Fibroblast of peridontal ligament (primary cell): ENCODE results near the gene HAAO.
"Not testable (repeated sequence)": the region's sequence is repeated elsewhere in the genome, so short reads cannot be mapped to it uniquely, and the experiment has no call there.

ENCODE experiments used
- DNase-seq: peaks from one replicate; pipeline ENCODE4 v3.0.0-alpha.2; 2010; ENCODE audit errors: extremely low read depth

Gene HAAO

GRCh38 chr2:42792583-42793333 lies at the start of gene HAAO:
Gene HAAO (minus strand): TSS chr2:42792583. CDS start chr2:42792536, 47 bp downstream.
- DNase-seq: no peak

DNA sequence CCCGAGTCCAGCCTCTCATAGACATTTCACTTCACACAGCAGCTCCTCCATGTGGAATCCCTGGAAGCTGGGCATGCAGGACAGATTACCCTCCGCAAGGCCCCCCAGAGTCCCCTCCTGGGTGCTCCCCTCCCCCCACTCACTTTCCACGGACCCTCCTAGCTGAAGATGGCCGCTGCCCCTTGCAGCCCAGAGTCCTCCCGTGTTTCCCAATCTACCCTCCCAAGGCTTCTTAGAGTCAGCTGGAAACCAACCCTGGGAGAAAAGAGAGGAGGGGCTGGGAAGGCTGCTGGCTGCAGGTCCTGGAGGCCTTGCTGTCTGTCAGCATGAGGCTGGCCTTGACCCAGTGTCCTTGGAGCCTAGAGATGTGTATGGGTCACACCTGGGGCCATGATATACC lies 49.0 kb upstream of the HAAO start:
- no peak for DNase-seq

GRCh38 chr2:42840760-42841159 lies 48.4 kb upstream of the HAAO start:
- DNase-seq: no peak

GRCh38 chr2:42839809-42840501 lies 47.6 kb upstream of the HAAO start:
- DNase-seq: no peak

GRCh38 chr2:42838133-42838532 lies 45.8 kb upstream of the HAAO start:
- no peak for DNase-seq

- DNase-seq: peak; percentile 98
Observed at GRCh38 chr2:42835577-42836371, 43.4 kb upstream of the HAAO start.

DNA sequence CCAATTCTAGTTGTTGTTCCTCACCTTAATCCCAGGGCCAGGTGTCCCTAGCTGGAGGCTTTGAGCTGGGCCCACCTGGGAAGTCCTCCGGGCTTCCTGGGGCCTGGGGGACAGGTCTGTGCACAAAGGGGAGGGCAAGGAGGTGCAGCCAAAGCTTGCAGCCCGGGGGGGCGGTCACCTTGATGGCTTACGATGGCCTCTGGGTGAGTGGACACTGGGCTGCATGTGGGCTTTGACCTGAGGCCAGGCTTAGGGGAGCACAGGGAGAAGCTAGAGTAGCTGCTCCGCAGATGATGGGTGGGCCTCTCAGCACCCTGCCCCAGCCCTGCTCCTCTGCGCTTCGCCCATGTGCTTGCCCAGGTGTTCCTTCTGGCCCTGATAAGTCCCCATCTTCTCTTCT lies 41.8 kb upstream of the HAAO start:
- no peak for DNase-seq

DNA sequence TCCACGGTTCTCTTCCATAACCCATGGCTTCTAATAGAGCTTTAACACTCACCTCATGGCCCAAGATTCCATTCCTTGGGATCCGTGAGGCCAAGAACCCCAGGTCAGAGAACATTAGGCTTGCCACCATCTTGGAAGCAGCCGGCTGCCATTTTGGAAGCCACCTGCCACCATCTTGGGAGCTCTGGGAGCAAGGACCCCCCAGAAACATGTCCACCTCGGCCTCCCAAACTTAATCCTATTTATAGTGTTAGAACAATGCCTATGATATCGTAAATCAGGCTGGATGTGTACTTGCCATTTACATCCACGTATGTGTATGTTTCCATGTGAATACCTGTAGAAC lies 39.9 kb upstream of the HAAO start:
- DNase-seq: no peak

GRCh38 chr2:42831575-42832288 lies 39.3 kb upstream of the HAAO start:
- not testable (repeated sequence) for DNase-seq

- DNase-seq: no peak
Observed at GRCh38 chr2:42830922-42831574, 38.7 kb upstream of the HAAO start.

DNA sequence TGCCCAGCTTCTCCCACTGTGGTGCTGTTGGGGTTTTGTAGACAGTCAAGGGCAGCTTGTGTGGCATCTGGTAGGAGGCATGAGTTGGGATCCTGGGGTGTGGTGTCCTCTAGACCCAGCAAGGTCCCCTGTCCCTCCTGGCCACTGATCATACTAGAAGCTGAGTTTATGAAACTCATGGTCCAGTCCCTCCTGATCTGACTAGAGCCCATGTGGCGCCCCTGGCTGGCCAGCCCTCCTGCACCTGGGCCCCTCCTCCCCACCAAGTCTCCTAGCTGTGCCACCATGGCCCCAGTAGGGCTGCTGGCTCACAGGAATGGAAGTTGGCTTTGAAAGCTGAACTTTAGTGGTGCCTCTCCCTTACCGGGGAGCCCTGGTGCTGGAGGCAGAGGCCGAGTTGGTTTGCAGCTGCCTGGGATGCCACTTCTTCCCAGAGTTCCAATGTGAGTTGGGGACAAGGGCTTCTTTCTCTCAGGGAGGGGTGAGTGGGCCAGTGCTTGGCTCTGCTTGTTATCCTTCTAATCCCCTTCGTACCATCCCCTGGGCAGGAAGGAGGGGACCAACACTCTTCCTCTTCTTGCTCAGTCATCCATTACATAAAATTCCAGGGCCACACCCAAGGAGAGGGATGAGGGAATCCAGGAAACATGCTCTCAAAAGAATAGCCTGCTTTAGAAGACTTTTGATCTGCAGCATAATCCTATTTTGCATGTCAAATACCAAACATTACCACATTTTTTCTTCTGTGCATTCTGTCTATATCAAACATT lies 37.5 kb upstream of the HAAO start:
- DNase-seq: no peak

DNA sequence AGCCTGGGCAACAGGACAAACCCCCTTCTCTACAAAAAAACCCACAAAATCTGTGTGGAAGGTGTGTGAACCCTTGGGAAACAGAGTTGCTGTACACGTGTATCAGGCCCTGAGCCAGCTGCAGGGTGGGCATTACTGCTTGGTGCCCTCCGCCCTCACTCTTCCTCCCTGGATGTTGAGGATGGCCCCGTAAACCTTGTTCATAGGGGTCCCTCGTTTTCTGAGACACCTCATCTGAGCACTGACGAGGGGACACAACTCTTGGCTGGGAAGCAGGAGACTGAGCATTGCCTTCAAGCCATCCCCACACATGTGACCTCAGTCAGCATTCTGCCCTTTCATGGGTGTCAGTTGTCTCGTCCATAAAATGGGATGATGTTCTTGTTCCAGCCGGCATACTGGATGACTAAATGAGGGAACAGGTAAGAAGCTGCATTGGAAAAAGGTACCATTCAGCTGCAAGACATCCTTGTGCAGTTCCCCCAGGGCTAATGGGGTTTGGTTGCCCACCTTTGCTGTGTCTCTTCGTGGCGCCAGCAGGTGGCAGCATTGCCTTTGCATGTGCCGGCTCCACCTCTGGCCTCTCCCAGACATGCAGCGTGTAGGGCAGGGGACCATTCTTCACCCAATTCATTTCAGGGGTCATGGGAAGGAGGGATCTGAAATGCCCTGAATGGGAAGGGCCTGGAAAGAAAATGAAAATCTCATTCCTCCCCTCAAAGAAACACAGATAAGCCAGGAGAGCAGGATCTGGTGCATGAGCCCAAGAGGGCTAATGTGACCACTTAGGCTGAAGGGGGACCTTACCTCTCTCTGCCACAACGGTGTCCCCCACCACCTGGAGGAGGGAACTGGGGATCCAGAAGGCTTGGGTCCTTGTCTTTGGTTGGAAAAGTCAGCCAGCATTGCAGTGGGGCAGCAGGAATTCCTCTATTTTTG lies 36.4 kb upstream of the HAAO start:
- peak; percentile 71 for DNase-seq

DNA sequence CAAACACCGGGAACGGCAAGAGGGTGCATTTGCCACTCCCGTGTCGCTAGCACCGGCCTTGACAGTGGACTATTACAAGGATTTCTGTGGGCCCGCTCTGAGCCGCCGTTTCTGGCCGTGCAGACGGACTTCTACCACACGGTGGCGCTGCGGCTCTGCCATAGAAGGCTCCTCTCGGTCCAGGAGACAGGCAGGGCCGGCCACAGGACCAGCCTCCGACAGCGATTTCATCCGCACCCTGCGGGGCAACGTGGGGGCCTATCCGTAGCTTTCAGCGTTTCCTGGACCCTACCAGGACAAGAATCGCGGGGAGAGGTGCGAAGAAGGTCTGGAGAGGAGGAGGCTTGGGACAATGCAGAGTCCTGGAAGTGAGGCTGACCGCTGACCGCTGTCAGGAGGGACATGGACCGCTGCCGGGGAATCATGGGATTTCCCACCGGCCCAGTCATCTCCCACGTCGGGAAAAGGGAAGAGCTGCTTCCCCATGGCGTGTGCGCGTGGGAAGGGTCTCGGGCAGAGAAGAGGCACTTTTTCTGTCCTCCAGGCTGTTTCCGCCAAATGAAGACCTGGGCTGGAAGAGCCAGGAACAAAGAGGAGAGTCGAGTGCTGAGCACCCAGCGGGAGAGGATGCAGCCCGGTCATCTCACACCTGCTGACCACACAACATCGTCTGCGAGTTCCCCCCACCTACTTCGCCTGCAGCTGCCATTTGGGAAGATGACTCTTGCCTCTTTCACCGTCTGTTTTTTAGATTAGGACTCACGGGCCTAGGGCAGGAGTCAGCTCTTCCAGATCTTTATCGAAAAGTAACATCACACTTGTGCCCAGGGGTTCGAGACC lies 35.5 kb upstream of the HAAO start:
- peak; percentile 82 for DNase-seq

- DNase-seq: no peak
Observed at GRCh38 chr2:42826231-42826630, 33.8 kb upstream of the HAAO start.

DNA sequence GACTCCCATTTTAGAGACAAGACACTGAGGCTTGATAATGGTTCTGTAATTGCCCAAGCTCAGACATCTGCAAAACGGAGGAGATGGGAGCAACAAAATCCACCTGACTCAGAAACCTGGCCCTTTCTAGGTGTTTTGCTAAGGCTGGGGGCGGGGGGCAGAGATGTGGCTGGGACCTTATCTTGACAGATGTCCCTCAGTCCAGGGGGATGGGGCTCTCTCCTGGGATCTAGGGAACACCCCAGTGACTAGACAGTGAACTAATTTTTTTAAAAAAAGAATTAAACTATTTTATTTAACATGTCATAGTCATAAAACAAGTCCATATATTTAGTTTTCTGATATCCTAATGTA lies 32.0 kb upstream of the HAAO start:
- no peak for DNase-seq

- DNase-seq: peak; percentile 31
Observed at GRCh38 chr2:42823744-42824453, 31.5 kb upstream of the HAAO start.

- DNase-seq: no peak
Observed at GRCh38 chr2:42819160-42819559, 26.8 kb upstream of the HAAO start.

GRCh38 chr2:42815726-42816125 lies 23.3 kb upstream of the HAAO start:
- DNase-seq: no peak
